COR-L47 (cell line): ENCODE measurements around the gene FAM168B.

Experiments
- DNase-seq: peaks from one replicate; lab custom pipeline; 2025; lab: John Stamatoyannopoulos, UW

Gene FAM168B

DNA sequence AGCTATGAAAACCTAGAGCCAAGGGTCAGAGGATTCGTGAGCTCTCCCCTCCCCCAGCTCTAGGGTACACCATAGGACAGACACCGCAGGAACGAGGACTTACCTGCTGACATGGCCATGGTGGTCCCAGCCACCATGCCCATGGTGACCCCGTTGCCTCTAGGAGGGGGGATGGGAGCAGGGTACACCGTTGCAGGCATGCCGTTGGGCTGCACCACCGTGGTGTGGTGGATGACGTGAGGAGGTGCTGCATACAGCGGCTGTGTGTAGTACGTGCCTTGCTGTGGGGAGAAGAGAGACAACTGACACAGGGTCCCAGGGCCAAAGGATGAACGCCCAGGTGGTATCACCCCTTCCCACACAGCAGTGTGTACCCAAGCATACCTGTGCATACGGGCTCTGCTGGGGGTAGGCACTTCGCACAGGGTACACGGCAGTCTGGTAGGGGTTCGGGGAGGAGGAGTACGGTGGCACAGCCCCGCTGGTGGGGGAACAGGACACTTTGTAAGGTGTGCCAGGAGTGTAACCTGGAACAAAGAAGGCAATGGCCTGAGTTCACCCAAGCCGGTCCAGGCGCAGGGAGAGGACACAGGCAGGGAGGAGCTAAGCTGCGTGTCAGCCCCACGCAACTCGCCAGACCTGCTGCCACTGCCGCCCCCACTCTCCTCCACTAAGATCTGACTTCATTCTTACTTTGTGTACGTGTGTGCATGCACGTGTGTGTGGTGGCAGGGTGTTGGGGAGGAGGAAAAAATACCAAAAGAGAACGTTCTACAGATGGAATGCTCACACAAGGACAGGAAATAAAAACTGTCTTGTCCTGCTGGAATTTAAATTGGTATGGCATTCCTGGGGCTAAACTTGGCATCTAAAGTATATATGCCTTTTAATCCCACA, 37.8 kb downstream of the FAM168B start:
- no peak for DNase-seq

DNA sequence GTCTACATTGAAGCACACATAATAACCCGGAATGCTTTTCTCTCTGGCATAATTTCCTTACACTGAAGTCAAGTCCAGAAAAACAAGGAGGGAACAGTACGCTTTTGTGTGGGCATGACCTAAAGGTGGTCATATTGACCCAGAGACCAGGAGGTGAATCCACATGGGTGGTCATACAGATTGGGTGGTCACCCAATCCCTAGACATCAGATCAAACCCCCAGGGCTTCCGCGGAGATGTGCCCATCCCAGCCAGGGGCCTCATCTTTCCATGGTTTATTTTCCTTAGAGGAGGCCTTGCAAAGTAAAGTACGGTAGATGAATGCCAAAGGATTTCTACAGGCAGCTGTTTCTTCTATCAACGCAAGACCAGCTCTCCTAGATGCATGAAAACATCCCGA, 38.8 kb downstream of the FAM168B start:
- DNase-seq, result no peak

DNA sequence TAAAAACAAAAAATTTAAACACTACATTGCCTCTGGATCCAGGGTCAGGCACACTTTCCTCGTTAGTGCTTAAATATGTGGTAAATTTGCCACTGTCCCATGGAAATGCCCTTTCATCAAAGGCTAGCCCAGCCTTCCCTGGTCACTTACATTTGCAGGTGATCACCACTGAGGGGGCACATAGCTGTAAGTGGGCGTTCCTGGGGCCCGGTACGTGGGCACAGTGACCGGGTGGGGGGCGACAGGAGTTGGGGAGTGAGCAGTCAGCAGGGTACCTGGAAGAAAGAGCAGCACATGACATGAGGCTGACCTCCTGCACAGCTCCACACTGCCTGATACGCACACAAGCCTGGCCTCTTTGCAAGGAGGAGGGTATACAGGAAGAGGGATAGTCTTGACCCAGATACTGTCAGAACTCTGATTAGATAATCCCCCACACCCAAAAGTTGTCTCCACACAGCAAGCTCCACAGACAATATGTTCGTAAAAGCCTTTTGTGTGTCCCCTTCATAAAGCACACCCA, 40.5 kb downstream of the FAM168B start:
- no peak for DNase-seq

DNA sequence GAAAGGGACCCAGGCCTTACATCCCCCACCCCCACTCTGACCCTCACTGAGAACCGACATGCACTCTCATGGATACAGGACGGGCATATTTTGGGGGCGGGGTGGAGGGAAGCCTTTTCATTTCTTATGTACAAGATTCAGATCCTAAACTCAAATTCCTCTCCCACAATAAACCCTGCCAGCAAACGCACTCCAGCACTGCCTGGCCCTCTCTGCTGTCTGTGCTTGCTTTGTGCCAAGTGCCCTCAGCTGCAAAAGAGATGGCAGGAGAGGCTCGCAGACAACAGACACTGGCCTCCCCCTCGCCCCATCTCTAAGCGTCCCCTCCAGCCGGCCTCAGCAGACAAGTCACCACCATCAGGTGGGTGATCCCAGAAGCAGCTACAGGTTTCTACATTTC, 42.4 kb downstream of the FAM168B start:
- no peak for DNase-seq

DNA sequence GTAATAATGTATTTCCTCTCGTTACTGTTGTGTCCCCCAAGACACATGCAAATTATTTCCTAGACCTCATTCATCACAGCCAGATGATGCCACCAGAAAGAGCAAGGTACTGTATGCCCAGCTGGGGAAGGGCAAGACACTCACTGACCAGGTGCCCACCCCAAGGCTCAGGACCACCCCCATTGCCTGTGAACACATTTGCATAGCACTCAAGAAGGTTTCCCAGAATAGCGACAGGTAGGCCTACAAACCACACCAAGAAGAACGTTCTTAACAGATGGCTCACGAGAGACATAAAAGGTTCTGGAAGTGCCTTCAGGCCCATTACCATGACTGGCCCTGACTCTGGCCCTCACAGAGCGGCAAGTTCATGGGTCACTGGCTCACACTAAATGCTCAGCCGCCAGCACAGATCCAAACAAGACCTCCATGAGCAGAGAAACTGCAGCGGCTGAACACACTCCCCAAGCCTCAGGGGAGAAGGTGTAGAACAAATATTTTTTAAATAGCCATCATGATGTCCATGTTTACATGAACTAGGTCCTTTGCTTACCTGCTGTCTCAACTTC, 44.0 kb downstream of the FAM168B start:
- no peak for DNase-seq

DNA sequence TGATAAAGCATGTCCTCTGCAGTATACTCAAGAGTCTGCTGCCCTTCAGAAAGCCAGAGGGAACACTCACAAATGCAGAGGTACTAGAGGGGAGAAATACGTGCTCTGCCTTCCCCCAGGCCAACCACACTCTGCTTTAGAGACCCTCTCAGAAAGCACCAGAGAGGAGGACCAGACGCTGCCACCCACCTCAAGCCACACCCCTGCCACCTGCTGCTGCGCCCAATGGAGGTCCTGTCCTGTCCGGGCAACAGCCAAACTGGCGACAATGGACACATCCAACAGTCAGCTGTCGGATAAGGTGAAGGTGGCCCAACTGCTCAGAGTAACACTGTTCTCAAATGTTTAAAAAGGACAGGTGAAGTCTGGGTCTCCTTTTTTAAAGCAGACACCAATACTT, 44.6 kb downstream of the FAM168B start:
- no peak for DNase-seq

DNA sequence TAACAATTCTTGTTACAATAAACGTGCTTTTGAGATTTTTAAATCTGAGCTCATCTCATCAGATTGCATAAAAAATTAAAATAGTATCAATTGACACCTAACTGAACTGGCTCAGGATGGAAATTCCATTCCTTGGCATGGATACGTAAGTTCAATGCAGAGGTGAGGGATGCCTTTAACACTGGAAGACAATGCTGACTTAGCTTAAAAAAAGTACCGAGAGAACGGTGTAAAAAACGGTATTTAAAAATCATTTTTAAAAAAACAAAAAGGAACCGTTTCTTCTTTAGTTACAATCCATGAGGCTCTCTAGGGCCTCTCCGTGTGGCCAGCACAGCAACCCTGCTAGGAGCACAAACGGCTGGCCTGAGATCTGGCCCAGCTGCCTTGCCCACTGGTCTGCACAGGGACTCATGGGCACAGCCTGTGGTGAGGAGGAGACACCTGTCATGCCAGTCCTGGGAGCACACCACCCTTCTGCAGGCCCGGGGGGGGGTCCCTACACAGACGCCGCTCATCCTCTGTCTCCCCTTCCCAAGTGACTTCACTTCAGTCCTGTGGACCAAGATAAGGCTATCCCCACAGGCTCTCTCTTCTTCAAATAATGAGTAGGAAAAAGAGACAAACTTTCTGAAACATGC, 45.2 kb downstream of the FAM168B start:
- no peak for DNase-seq

DNA sequence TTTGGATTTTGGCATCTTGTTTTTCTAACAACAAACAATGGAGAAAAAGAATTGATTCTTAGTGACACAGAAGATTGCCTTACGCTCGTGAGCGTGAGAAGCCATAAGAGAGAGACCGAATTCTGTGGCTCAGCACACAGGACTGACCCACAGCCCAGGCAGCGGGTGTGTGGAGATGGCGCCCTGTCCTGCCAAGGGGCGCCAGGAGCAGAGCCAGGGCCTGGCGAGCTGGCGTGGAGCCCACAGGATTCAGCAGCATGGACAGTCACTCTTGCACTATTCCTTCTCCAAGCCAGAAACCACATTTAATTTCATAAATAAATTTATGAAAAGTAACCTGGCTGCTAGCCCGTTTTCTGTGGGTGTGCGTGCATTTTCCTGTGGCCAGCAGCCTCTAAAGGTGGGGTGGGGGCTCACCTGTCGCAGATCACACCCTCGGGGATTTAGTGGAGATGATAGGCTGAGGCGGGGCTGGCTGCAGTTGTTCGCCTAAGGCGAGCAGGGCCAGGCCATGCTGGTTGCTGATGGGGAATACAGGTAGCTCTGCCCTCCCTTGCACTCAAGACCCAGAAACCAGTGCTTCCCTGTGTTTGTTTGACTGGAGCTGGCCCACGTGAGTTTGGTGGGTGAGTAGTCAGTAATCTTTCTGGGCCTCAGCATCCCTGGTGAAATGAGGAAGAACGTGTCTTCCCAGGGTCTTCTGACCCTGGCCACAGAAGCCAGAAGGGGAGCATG, 46.2 kb downstream of the FAM168B start:
- no peak for DNase-seq

DNA sequence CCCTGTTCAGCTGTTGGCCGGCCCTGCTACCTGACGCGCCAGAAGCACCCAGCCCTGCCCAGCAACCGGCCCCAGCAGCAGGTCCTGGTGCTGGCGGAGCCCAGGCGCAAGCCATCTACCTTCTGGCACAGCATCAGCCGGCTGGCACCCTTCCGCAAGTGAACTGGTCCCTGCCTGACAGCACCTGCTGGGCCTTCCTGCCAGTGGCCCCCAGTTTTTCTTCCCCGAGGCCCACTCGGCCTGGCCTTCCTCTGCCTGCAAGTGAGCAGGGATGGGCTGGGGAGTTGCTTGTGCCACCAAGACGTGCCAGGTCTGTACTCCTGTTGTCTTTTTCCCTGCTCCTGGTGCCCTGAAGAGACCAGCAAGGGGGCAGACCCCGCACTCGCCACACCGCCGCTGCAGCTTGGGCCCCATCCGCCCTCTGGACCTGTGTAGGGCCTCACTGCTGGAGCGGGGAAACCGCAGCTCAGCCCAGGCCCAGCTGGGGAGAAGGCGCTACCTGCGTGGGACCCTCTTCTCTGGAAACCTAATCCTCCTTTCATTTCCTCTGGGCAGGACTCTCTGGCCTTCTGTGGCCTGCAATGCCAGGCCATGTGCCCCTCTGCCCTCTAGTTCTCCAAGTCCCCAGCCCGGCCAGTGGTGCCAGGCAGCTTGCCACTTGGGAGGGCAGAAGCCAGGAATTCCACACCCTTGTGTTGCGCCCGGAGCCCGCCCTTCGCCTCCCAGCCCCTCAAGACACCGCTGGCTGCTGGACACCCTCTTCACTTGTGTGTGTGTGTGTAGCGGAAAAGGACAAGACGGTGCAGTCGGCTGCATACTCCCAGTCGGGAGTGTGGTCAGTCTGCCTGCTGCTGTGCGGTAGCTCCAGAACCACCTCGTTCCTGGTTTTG, 47.0 kb downstream of the FAM168B start:
- no peak for DNase-seq

DNA sequence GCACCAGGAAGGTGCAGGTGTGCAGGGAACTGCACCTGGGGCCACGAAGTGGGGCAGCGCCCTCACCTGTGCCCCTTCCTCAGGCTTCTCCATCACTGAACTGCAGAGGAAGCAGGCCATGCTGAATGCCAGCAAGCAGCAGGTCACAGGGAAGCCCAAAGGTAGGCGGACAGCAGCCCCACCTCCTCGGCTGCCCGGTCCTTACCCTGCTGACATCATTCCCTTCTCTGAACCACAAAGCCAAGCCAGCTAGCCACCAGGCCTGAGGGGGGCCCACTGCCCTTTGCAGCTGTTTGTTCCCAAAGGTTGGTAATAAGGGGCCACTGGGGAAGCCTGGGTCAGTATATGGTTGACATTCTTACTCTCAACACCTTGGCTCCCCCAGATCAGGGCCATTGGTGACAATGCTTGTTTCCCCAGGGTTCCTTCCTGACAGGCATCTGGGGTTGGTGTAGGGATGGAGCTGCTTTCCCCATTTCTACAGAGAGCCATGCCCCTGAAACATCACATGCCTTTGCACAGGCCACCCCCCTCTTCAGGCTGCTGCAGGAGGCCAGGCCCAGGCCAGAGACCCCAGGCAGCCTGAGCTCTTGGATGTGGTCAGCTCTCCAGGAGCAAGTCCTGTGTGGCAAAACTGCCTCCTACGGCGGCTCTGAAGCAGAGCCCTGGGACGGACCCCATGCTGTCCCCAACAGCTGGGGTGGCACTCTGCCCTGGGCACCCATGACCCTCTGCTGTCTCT, 47.8 kb downstream of the FAM168B start:
- DNase-seq, result no peak

DNA sequence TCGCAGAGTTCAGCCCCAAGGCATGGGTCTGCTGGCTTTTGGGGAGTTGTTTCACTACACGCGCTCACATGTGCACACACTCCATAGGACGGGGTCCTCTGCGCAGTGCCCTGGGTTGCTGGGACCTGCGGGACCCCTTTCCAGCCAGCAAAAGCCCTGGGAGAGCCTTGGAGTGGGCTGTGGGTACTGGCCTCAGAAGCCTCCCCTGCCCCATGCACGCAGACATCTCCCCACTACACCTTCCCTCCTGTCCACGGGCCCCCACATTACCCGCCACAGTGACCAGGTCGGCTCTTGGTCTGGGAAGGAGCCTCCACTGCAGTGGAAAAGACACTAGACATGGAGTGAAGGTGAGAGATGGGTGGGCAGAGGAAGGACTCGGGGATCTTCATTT, 48.5 kb downstream of the FAM168B start:
- no peak for DNase-seq

DNA sequence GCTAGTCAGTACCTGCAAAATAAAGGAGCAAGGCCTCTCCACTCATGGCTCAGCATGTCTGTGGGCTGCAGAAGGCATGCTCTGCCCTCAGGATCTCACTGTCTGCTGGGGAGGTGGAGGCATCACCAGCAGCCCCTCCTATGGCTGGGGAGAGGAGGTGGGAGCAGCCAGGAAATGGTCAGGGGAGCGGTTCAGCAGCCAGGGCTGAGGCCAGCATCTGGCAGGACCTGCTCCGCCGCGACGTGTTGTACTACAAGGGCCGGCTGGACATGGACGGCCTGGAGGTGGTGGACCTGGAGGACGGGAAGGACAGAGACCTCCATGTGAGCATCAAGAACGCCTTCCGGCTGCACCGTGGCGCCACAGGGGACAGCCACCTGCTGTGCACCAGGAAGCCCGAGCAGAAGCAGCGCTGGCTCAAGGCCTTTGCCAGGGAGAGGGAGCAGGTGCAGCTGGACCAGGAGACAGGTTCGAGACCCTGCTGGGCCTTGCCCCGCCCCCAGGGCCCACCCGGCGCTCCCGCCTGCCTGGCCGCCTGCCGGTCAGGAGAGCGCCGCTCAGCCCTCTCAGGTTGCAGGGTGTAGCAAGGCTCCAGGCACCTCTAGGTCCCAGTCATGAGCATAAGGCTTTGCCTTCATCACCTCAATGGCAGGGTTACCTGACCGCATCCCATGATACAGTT, 49.0 kb downstream of the FAM168B start:
- DNase-seq, result no peak

DNA sequence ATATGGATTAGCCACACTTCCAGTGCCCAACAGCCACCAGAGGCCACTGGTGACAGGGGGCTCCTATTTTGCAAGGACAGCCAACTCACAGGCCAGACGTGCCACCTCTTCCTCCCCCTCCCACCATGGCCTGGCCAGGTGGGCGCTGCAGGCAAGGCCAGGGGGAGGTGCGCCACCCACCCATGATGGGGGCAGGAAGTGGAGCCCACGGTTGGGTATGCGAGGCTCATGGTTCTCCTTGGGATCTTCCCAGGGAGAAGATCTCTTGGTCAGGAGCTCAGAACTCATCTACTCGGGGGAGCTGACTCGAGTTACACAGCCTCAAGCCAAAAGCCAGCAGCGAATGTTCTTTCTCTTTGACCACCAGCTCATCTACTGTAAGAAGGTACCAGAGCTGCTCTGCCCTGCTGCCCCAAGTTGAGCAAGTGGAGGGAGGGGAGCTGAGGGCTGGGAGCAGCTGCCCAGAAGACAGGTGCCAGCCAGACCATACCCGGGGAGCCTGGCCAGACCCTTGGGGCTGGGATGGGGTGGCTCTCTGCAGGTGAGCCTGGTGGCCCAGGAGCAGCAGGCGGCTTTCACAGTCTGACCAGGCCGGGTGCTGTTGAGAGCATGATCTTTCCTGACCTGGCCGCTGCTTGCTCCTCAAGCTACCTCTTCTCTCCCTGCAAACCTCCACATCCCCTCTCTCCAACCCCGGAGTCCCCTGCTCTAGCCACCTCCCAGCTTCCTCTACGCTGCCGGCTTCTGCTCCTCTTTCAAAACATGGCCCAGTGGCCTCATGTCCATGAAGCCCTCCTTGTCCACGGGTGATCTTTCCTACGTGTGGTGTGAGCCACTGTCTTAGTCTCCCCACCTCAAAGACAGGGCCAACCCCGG, 49.8 kb downstream of the FAM168B start:
- no peak for DNase-seq

DNA sequence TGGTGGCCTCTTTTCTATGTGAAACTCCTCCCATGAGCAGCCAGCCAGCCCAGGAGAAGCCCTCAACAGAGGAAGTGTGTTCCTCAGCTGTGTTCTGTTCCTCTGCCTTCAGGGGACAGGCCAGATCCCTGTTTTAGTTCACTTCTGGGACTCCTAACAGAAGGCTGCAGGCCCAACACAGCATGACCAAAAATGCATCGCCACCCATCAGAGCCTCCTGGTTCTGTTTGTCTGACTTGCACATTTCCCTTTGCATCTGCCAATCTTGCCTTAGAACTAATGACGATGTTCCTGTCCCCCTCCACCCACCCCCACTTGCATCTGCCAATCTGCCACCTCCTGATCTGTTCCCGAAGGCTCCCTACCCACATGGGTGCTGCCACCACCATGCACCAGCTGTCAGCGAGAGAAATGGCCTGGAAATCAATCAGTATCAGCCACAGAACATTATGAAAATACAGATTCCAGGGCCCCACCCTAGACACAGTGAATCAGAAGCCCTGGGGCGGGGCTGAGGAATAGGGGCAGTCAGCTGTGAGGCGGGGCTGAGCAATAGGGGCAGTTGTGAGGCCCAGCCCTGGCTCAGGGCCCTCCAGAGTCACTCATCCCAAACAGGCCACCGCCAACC, 51.0 kb downstream of the FAM168B start:
- DNase-seq, result no peak

DNA sequence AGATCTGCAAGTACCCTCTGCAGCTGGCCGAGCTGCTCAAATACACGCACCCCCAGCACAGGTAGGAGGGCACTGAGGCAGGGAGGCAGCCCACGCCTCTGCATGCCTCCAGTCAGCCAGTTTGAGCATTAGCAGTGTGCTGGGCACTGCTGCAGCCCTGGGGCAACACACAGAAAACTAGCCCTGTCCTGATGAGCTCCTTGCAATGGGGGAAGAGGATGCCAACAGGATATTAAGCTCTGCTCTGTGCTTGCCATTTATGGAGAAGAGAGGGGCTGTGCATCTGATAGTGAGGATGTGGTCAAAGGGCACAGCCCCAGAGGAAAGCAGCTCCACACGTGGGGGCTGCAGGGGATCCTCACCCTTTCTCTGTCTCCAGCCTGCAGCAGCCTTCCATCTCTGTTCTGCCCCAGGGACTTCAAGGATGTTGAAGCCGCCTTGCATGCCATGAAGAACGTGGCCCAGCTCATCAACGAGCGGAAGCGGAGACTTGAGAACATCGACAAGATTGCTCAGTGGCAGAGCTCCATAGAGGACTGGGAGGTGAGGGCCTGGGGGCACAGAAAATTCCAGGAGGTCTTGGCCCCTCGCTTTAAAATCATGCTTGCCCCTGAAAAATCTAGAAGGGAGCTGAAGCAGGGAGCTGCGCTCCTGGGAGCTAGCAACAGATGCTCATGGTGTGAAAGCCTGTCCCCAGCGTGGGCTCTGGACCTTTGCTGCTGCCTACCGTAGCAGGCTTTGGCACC, 51.7 kb downstream of the FAM168B start:
- no peak for DNase-seq

DNA sequence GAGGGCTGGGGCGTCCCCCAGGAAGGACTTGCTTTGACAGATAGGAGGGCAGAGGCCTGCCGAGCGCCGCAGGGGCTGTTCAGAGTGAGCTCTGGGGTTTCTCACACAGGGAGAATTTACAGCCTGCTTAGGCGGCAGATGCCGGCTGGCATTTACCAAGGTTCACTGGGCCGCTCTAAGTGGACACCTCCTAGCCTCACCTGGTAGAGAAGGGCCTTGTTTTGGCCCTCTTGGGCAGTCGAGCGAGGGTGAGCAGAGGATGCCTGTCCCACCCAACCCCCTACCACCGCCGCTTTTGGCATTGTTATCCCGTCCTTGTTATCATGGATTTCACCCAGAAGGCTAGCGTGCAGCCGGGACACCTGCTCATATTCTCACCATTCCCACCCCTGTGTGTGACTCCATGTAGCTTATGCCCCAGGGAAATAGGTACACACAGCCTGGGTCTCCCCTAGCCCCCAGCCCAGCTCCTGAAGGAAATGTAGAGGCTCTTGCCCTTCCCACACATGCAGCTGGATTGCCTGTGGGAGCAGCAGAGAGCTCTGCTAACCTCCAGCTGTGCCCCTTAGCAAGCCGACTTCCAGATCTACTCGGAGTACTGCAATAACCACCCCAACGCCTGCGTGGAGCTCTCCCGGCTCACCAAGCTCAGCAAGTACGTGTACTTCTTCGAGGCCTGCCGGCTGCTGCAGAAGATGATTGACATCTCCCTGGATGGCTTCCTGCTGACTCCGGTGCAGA, 52.4 kb downstream of the FAM168B start:
- no peak for DNase-seq
